HepG2 (cell line): Measurements from ENCODE around the gene RHOT2. TPM values are rescaled to one million over a fixed set of nuclear protein-coding genes. Genes with fewer than 3 reads are reported as not detected.

Experiments used
- AGO2 ChIP-seq: fragments of 200-400 bp; formaldehyde crosslinking; optimal IDR thresholded peaks from 2 replicates; pipeline ENCODE3; 2017; ENCODE audit warnings: mild to moderate bottlenecking, low read depth, low read length, moderate library complexity
- BRCA1 ChIP-seq: sonication (generic); formaldehyde crosslinking; IDR thresholded peaks from 2 replicates; pipeline ENCODE4 v1.4.0; 2020; ENCODE audit warnings: missing genetic modification reagents
- CENPT ChIP-seq: sonication (generic); formaldehyde crosslinking; IDR thresholded peaks from 2 replicates; pipeline ENCODE4 v1.8.0; 2022; ENCODE audit warnings: low read depth, mild to moderate bottlenecking, moderate library complexity, missing genetic modification reagents
- EEA1 ChIP-seq: sonication (generic); formaldehyde crosslinking; IDR thresholded peaks from 2 replicates; pipeline ENCODE4 v1.5.1; 2020; ENCODE audit warnings: mild to moderate bottlenecking, missing genetic modification reagents, borderline replicate concordance
- FOXO1 ChIP-seq: sonication (generic); formaldehyde crosslinking; IDR thresholded peaks from 2 replicates; pipeline ENCODE4 v1.4.0; 2020; ENCODE audit warnings: missing genetic modification reagents
- KDM3A ChIP-seq: IDR thresholded peaks from 2 replicates; pipeline ENCODE4 v1.6.1; 2018; ENCODE audit warnings: low read depth, missing compliant biosample characterization
- RNF2 ChIP-seq: fragments of 450-650 bp; conservative IDR thresholded peaks from 2 replicates; pipeline ENCODE4 v1.6.1; 2016; ENCODE audit warnings: low read depth
- SATB2 ChIP-seq: sonication (generic); formaldehyde crosslinking; IDR thresholded peaks from 2 replicates; pipeline ENCODE4 v1.5.0; 2020; ENCODE audit warnings: missing genetic modification reagents
- SNAPC5 ChIP-seq: sonication (generic); formaldehyde crosslinking; IDR thresholded peaks from 2 replicates; pipeline ENCODE4 v1.8.1; 2023; ENCODE audit warnings: mild to moderate bottlenecking, missing genetic modification reagents, borderline replicate concordance
- TOE1 ChIP-seq: sonication (generic); formaldehyde crosslinking; IDR thresholded peaks from 2 replicates; pipeline ENCODE4 v1.4.0; 2020; ENCODE audit warnings: mild to moderate bottlenecking, missing genetic modification reagents
- ZKSCAN5 ChIP-seq: sonication (generic); formaldehyde crosslinking; IDR thresholded peaks from 2 replicates; pipeline ENCODE4 v1.5.1; 2020; ENCODE audit warnings: mild to moderate bottlenecking, missing genetic modification reagents
- ZNF18 ChIP-seq: sonication (generic); formaldehyde crosslinking; IDR thresholded peaks from 2 replicates; pipeline ENCODE4 v1.8.0; 2022; ENCODE audit warnings: mild to moderate bottlenecking, missing genetic modification reagents; ENCODE audit not compliant: insufficient replicate concordance
- ZNF230 ChIP-seq: sonication (generic); formaldehyde crosslinking; IDR thresholded peaks from 2 replicates; pipeline ENCODE4 v1.4.0; 2020; ENCODE audit warnings: mild to moderate bottlenecking, missing genetic modification reagents
- ZNF329 ChIP-seq: sonication (generic); formaldehyde crosslinking; IDR thresholded peaks from 2 replicates; pipeline ENCODE4 v1.9.0; 2021; ENCODE audit warnings: low read depth, mild to moderate bottlenecking, missing genetic modification reagents
- ZNF556 ChIP-seq: sonication (generic); formaldehyde crosslinking; IDR thresholded peaks from 2 replicates; pipeline ENCODE4 v1.4.0; 2020; ENCODE audit warnings: mild to moderate bottlenecking, missing genetic modification reagents, borderline replicate concordance
- ZNF619 ChIP-seq: sonication (generic); formaldehyde crosslinking; IDR thresholded peaks from 2 replicates; pipeline ENCODE4 v1.4.0; 2020; ENCODE audit warnings: mild to moderate bottlenecking, missing genetic modification reagents
- ZNF674 ChIP-seq: sonication (generic); formaldehyde crosslinking; IDR thresholded peaks from 2 replicates; pipeline ENCODE4 v1.5.0; 2020; ENCODE audit warnings: low read depth, mild to moderate bottlenecking, missing genetic modification reagents
- ZNF691 ChIP-seq: sonication (generic); formaldehyde crosslinking; IDR thresholded peaks from 2 replicates; pipeline ENCODE4 v1.4.0; 2020; ENCODE audit warnings: missing genetic modification reagents, low read depth, mild to moderate bottlenecking, borderline replicate concordance
- ZNF879 ChIP-seq: sonication (generic); formaldehyde crosslinking; IDR thresholded peaks from 2 replicates; pipeline ENCODE4 v1.8.1; 2023; ENCODE audit warnings: missing genetic modification reagents
- polyA plus RNA-seq, 8 experiments: library from polyadenylated mRNA; depleted of rRNA in 3 of 8; stranded (reverse) in 7 of 8; unstranded in 1 of 8; fragments of >200 nt; fragmentation: Illumina TruSeq in 4 of 8; extraction: Trizol in 4 of 8; gene quantifications; 2 replicates each; pipeline versions ENCODE4 v1.2.1 to v1.2.3, GENCODE V29; 2011 to 2016; ENCODE audit warnings: low read depth in 4 of 8, missing spikeins in 1 of 8, mixed read lengths in 1 of 8; ENCODE audit not compliant: insufficient read depth in 1 of 8
- total RNA-seq, 5 experiments: library from RNA; depleted of rRNA; stranded (reverse); fragments of >200 nt; fragmentation: Illumina TruSeq; extraction: Trizol; gene quantifications; 2 replicates each; pipeline ENCODE4 v1.2.3, GENCODE V29; 2016; ENCODE audit warnings: low read depth in 1 of 5
- TF ChIP-seq, protein P1 (sequence below): sonication (generic); formaldehyde crosslinking; IDR thresholded peaks from 2 replicates; pipeline ENCODE4 v1.8.0; 2022; ENCODE audit warnings: missing genetic modification reagents, mild to moderate bottlenecking, borderline replicate concordance
- TF ChIP-seq, protein P2 (sequence below): sonication (generic); formaldehyde crosslinking; IDR thresholded peaks from 2 replicates; pipeline ENCODE4 v1.4.0; 2020; ENCODE audit warnings: mild to moderate bottlenecking, missing genetic modification reagents
- TF ChIP-seq, protein P3 (sequence below): sonication (generic); formaldehyde crosslinking; IDR thresholded peaks from 2 replicates; pipeline ENCODE4 v1.8.0; 2022; ENCODE audit warnings: low read depth, missing genetic modification reagents
- TF ChIP-seq, protein P4 (sequence below): IDR thresholded peaks from 2 replicates; pipeline ENCODE4 v1.6.1; 2016; ENCODE audit warnings: low read depth

The RHOT2 gene
- total and polyA plus RNA-seq, 2 of the 13 experiments (the other 11 are each of a cell fraction or from before 2014, with no cell fraction given), result 63.6 to 76.9 TPM

- TF ChIP-seq ZNF18, result no peak
- TF ChIP-seq, protein P1, sequence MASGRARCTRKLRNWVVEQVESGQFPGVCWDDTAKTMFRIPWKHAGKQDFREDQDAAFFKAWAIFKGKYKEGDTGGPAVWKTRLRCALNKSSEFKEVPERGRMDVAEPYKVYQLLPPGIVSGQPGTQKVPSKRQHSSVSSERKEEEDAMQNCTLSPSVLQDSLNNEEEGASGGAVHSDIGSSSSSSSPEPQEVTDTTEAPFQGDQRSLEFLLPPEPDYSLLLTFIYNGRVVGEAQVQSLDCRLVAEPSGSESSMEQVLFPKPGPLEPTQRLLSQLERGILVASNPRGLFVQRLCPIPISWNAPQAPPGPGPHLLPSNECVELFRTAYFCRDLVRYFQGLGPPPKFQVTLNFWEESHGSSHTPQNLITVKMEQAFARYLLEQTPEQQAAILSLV (CRISPR knock-in tag), result no peak
- no peak for TF ChIP-seq SATB2 (CRISPR knock-in tag)
- no peak for TF ChIP-seq EEA1 (CRISPR knock-in tag)
- TF ChIP-seq, protein P2, sequence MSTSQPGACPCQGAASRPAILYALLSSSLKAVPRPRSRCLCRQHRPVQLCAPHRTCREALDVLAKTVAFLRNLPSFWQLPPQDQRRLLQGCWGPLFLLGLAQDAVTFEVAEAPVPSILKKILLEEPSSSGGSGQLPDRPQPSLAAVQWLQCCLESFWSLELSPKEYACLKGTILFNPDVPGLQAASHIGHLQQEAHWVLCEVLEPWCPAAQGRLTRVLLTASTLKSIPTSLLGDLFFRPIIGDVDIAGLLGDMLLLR, result no peak
- no peak for TF ChIP-seq ZNF619 (CRISPR knock-in tag)
- TF ChIP-seq CENPT (CRISPR knock-in tag), result no peak
- no peak for TF ChIP-seq ZNF879 (CRISPR knock-in tag)
- no peak for TF ChIP-seq SNAPC5 (CRISPR knock-in tag)
- TF ChIP-seq, protein P3, sequence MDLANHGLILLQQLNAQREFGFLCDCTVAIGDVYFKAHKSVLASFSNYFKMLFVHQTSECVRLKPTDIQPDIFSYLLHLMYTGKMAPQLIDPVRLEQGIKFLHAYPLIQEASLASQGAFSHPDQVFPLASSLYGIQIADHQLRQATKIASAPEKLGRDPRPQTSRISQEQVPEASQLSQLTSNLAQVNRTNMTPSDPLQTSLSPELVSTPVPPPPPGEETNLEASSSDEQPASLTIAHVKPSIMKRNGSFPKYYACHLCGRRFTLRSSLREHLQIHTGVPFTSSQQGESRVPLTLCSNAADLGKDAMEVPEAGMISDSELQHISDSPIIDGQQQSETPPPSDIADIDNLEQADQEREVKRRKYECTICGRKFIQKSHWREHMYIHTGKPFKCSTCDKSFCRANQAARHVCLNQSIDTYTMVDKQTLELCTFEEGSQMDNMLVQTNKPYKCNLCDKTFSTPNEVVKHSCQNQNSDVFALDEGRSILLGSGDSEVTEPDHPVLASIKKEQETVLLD (CRISPR knock-in tag), result no peak
- no peak for TF ChIP-seq RNF2
- no peak for TF ChIP-seq ZNF674 (CRISPR knock-in tag)
- no peak for TF ChIP-seq TOE1 (CRISPR knock-in tag)
- 0 out of 2 replicates have a peak, but pooled peaks have one; percentile 15 for TF ChIP-seq ZNF230
- 0 out of 2 replicates have a peak, but pooled peaks have one; percentile 9 for TF ChIP-seq ZNF691
- no peak for TF ChIP-seq FOXO1
- no peak; the same call in 1 of the 2 replicates for TF ChIP-seq ZKSCAN5
- no peak for TF ChIP-seq KDM3A (CRISPR knock-in tag)
- TF ChIP-seq ZNF329, result no peak
- no peak for TF ChIP-seq ZNF556 (CRISPR knock-in tag)
- TF ChIP-seq AGO2, result no peak
- TF ChIP-seq, protein P4, sequence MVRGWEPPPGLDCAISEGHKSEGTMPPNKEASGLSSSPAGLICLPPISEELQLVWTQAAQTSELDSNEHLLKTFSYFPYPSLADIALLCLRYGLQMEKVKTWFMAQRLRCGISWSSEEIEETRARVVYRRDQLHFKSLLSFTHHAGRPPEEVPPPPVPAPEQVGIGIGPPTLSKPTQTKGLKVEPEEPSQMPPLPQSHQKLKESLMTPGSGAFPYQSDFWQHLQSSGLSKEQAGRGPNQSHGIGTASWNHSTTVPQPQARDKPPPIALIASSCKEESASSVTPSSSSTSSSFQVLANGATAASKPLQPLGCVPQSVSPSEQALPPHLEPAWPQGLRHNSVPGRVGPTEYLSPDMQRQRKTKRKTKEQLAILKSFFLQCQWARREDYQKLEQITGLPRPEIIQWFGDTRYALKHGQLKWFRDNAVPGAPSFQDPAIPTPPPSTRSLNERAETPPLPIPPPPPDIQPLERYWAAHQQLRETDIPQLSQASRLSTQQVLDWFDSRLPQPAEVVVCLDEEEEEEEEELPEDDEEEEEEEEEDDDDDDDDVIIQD (CRISPR knock-in tag), result no peak
- TF ChIP-seq BRCA1, result no peak
Measured at GRCh38 chr16:648071-648780, 19.7 kb upstream of the RHOT2 start (continued).
